SK-N-DZ (cell line): ENCODE results near the gene HBQ1. TPM values are rescaled to one million over a fixed set of nuclear protein-coding genes. Genes with fewer than 3 reads are reported as not detected.
A peak's percentile ranks its signal among the peaks of the same experiment; 100 is the strongest.
"Not testable (repeated sequence)": the region's sequence is repeated elsewhere in the genome, so short reads cannot be mapped to it uniquely, and the experiment has no call there.

Source experiments
- DNase-seq: peaks from one replicate; pipeline ENCODE4 v3.0.0-alpha.2; 2015; ENCODE audit warnings: low spot score
- polyA plus RNA-seq, 2 experiments: library from polyadenylated mRNA; depleted of rRNA; stranded (reverse); fragments of >200 nt; gene quantifications; 2 replicates each; pipeline ENCODE4 v1.2.3, GENCODE V29; 2014

The HBQ1 gene
- polyA plus RNA-seq (2014; cell fraction: cytosol; rRNA removed), result 19.6 and 54.2 TPM in 2 replicates
- 21.9 and 39.2 TPM in 2 replicates for polyA plus RNA-seq (2014; cell fraction: nucleus; rRNA removed)

DNA sequence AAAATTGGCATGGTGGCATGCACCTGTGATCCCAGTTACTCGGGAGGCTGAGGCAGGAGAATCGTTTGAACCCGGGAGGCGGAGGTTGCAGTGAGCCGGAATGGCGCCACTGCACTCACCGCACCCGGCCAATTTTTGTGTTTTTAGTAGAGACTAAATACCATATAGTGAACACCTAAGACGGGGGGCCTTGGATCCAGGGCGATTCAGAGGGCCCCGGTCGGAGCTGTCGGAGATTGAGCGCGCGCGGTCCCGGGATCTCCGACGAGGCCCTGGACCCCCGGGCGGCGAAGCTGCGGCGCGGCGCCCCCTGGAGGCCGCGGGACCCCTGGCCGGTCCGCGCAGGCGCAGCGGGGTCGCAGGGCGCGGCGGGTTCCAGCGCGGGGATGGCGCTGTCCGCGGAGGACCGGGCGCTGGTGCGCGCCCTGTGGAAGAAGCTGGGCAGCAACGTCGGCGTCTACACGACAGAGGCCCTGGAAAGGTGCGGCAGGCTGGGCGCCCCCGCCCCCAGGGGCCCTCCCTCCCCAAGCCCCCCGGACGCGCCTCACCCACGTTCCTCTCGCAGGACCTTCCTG is at the start of gene HBQ1:
TSS of gene HBQ1 (plus strand) at position 359 of the 575 bp plus-strand sequence. CDS start at position 387, 28 bp downstream.
- peak; percentile 57 for DNase-seq

DNA sequence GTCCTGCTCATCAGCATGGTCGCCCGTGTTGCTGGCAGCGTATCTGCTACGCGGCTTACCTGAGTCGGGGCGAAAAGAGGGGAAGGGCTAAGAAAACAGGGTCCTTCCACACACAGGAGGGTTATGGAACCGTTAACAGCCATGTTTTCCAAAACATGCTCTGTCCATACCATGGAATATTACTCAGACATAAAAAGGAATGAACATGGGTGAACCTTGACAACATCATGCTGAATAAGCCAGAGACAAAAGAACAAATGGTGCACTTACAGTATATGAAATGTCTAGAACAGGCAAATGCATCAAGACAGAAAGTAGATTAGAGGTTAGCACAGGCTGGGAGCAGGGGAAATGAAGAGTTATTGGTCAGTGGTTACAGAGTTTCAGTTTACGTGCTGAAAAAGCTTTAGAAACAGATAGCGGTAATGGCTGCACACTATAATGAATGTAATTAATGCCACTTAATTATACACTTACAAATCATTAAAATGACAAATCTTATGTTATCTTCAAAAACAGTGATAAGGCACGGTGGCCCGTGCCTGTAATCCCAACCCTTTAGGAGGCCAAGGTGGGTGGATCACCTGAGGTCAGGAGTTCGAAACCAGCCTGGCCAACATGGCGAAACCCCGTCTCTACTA is 49.6 kb upstream of the HBQ1 start:
- no peak for DNase-seq

GRCh38 chr16:132120-132519 is 48.1 kb upstream of the HBQ1 start:
- DNase-seq, result no peak

- DNase-seq, result no peak
Measured at GRCh38 chr16:133716-134115, 46.5 kb upstream of the HBQ1 start.

DNA sequence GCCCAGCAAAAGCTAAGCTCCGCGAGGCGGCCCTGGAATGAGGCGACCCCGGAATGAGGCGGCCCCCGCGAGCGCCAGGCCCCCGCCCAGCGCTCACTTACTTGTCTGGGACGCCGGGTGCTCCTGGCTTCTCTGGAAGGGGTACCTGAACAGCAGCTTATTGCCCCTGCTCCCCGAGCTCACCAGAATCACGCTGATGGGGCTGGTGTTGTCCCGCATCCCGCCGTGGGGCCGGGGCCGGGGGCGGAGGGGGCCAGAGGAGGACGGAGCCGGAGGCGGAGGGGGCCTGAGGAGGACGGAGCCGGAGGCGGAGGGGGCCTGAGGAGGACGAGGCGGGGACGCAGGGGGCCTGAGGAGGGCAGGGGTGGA is 42.2 kb upstream of the HBQ1 start:
- DNase-seq, result peak; percentile 46

GRCh38 chr16:140175-140857 is 39.9 kb upstream of the HBQ1 start:
- DNase-seq, result no peak

DNA sequence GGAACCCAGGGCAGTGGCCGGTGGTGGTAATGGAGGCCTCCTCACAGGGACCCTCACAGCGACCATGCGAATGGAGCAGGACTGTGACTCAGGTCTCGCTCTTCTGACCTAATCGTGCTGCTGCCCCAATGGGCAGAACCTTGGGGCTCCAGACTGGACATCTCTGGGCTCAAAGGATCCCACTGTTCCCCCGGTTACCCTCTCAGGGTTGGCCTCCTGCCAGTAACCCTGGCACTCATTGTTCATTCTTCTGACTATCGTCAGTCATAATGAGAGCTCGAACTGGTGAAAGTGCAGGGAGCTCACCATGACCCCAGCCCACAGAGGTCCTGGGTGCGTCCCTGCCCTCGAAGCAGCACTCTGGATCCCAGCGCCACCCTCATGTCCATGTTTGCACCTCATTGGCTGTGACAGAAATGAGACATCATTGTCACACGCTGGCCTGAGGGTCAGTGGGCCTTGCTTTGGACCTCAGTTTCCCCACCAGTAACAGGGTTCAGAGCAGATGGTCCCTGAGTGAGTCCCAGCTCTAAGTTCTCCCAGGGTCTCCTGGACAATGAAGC is 37.8 kb upstream of the HBQ1 start:
- DNase-seq, result no peak

DNA sequence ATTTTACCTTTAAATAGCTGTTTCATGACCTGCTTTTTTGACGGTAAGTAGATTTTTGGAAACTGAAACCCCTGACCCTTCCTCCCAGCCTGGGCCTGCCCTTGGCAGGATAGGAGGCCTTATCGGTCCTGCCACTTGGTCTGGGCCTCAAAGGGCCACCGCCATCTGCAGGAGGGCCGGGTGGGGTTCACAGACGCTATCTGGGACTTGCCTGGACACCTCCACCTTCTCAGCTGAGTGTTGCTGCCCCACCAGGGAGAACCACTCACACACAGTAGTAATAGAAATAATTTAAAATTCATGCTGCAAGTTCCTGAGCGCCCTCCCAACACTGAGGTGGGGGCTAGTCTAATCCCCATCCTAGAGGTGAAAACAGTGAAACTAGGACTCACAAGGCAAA is 37.2 kb upstream of the HBQ1 start:
- DNase-seq, result no peak

DNA sequence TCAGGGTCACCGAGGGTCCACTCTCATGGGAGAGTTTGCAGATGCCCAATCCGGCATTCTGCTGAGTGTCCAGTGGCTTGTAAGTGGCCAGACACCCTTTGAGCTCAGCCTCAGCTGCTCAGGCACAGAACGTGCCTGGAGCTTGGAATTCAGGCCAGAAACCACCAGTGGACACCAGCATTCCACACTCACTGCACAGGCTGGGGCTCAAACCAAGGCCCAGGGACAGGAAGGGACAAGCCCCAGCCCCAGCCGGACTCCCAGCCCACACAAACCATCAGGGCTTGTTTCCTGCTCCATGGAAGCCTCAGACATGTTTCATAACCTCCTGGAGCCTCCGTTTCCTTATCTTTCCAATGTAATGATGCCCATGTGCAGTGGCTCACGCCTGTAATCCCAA is 36.8 kb upstream of the HBQ1 start:
- DNase-seq, result no peak

- DNase-seq, result no peak
Measured at GRCh38 chr16:144797-145252, 35.4 kb upstream of the HBQ1 start.

DNA sequence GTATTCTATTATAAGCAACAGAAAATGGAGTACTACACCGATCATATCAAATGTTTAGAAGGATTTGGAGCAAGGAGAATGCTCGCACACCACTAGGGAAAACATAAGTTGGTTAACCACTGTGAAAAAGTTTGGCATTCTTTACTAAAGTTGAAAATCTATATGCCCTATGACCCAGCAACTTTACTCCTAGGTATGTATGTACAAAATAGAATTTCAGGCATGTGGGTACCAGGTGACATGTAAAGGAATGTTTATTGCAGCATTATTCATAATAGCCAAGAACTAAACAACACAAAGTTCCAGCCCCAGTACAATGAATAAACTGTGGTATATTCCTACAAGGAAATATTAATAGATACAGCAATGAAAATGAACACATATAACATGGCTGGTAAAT is 33.6 kb upstream of the HBQ1 start:
- no peak for DNase-seq

- no peak for DNase-seq
Measured at GRCh38 chr16:149024-149660, 31.1 kb upstream of the HBQ1 start.

GRCh38 chr16:152141-153128 is 27.8 kb upstream of the HBQ1 start, which contains the start of gene HBZ:
Gene HBZ, plus strand, starts transcription at chr16:152644. Its CDS starts 266 bp downstream, at chr16:152910.
- DNase-seq, result no peak

DNA sequence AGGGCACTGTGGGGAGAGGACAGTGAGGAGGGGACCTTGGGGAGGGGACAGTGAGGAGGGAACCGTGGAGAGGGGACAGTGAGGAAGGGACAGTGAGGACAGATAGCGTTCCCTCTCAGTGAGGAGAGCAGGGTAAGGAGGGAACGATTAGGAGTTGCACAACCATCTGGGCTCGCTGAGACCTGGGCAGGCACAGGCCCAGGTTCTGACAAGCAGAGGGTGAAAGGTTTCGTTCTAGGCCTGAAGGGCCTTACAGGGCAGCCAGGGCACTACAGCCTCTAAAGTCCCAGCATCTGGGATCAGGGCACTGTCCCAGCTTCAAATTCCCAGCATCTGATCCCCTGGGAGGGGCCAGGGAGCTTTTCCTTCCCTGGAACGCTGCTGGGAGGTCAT is 27.1 kb upstream of the HBQ1 start:
- DNase-seq, result not testable (repeated sequence)

- DNase-seq, result not testable (repeated sequence)
Measured at GRCh38 chr16:153550-154216, 26.6 kb upstream of the HBQ1 start.

- peak; percentile 49 for DNase-seq
Measured at GRCh38 chr16:154217-155030, 25.8 kb upstream of the HBQ1 start.

DNA sequence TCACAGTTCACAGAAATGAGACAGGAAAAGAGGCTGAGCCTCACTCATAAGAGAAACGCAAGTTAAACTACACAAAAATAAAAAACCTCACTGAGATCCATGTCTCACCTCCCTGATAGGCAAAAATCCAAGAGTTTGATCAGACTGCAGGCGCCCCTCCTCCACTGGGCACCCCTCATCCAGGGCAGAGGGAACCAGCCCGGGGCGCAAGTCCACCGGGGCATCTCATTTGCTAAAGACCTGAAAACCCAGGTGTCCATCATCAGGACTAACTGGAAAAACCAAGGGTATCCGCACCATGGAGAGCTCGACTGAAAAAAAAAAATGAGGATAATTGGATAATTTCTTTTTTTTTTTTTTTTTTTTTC is 25.2 kb upstream of the HBQ1 start:
- DNase-seq, result no peak

GRCh38 chr16:159136-159849 is 21.0 kb upstream of the HBQ1 start:
- DNase-seq, result no peak

- DNase-seq, result not testable (repeated sequence)
Measured at GRCh38 chr16:160242-160641, 20.0 kb upstream of the HBQ1 start.
